ENCODE data around the gene SMARCE1. TPM values are rescaled to one million over a fixed set of nuclear protein-coding genes. Genes with fewer than 3 reads are reported as not detected.

SMARCE1 gene
- total RNA-seq, 1 donor from 2014 or later: 93.1 TPM

GRCh38 chr17:40582328-40582901, 65.2 kb downstream of the SMARCE1 start:
- Mint-ChIP-seq H3K27me3 (ENCODE audit: low read depth) (peaks cover 42% of the 10 kb centered on the region), H3K4me1 (ENCODE audit: low read depth) (no peaks in the 10 kb centered on the region), H3K4me3 (ENCODE audit: unreplicated experiment) (no peak overlapping the region), H3K36me3 (ENCODE audit: low read depth) (peaks cover 8% of the 10 kb centered on the region), H3K9me3 (ENCODE audit: low read depth) (peaks cover 26% of the 10 kb centered on the region), H3K27ac (ENCODE audit: unreplicated experiment) (no peak overlapping the region)
- TF ChIP-seq CTCF (IDR thresholded peaks at IDR 0.05): no peak
- no peak for DNase-seq (ENCODE audit: low spot score)

DNA sequence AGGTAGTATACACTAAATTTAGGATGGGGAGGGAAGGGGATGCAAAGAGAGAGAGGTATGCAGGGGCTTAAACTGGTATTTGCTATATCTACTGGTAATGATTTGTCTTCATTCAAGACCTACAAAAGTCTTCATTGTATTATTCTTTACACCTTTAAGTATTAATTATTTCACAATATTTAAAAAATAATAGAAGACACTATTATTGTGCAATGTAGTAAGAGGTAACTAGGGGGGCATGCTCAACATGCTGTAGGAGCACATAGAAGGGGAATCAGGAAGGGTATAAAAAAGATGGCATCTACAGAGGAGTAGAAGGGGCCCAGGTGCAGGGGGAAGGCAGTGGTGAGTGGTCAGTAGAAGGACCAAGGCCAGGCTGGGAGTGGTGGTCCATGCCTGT, 67.5 kb downstream of the SMARCE1 start:
- peaks cover 35% of the 10 kb centered on the region for H3K27me3 Mint-ChIP-seq (ENCODE audit: low read depth)
- TF ChIP-seq CTCF (IDR thresholded peaks at IDR 0.05): no peak
- no peak overlapping the region for H3K27ac Mint-ChIP-seq (ENCODE audit: unreplicated experiment)
- peaks cover 20% of the 10 kb centered on the region for H3K9me3 Mint-ChIP-seq (ENCODE audit: low read depth)
- no peak overlapping the region for H3K4me3 Mint-ChIP-seq (ENCODE audit: unreplicated experiment)
- peaks cover 9% of the 10 kb centered on the region for H3K36me3 Mint-ChIP-seq (ENCODE audit: low read depth)
- no peaks in the 10 kb centered on the region for H3K4me1 Mint-ChIP-seq (ENCODE audit: low read depth)
- no peak for DNase-seq (ENCODE audit: low spot score)

- Mint-ChIP-seq H3K9me3 (ENCODE audit: low read depth) (peaks cover 20% of the 10 kb centered on the region), H3K36me3 (ENCODE audit: low read depth) (peaks cover 6% of the 10 kb centered on the region), H3K4me1 (ENCODE audit: low read depth) (no peaks in the 10 kb centered on the region), H3K27ac (ENCODE audit: unreplicated experiment) (no peak overlapping the region), H3K4me3 (ENCODE audit: unreplicated experiment) (no peak overlapping the region), H3K27me3 (ENCODE audit: low read depth) (peaks cover 31% of the 10 kb centered on the region)
- DNase-seq (ENCODE audit: low spot score): no peak
- no peak for TF ChIP-seq CTCF (IDR thresholded peaks at IDR 0.05)
These were observed 68.1 kb downstream of the SMARCE1 start for GRCh38 chr17:40579471-40579870.

DNA sequence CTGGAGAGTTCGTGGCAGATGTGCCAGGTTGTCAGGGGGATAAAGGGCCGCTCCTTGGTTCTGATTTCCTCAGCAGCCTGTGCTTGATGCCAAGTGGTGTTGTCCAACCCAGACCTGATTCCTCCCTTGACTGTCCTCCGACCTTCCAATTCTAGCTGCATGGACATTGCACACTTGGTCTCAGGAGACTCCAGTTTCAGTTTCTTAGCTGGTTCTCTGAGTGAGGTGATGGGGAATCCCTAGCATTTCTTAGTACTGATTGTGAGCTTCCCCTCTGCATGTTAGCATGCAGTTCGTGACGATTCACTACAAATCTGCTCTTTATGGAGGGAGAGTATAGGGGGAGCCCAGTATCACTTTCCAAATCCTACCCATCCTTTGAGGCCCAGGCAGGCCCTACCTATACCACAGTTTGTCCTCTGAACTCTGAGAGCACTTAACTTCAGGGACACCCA, 70.0 kb downstream of the SMARCE1 start:
- Mint-ChIP-seq H3K27ac (ENCODE audit: unreplicated experiment) (no peak overlapping the region), H3K9me3 (ENCODE audit: low read depth) (peaks cover 25% of the 10 kb centered on the region), H3K36me3 (ENCODE audit: low read depth) (peaks cover 5% of the 10 kb centered on the region), H3K4me1 (ENCODE audit: low read depth) (no peaks in the 10 kb centered on the region), H3K27me3 (ENCODE audit: low read depth) (peaks cover 19% of the 10 kb centered on the region), H3K4me3 (ENCODE audit: unreplicated experiment) (no peak overlapping the region)
- no peak for DNase-seq (ENCODE audit: low spot score)
- TF ChIP-seq CTCF (IDR thresholded peaks at IDR 0.05): no peak

- DNase-seq (ENCODE audit: low spot score): no peak
- Mint-ChIP-seq H3K27ac (ENCODE audit: unreplicated experiment) (no peak overlapping the region), H3K9me3 (ENCODE audit: low read depth) (peaks cover 38% of the 10 kb centered on the region), H3K4me3 (ENCODE audit: unreplicated experiment) (no peak overlapping the region), H3K36me3 (ENCODE audit: low read depth) (peaks cover 12% of the 10 kb centered on the region), H3K27me3 (ENCODE audit: low read depth) (peaks cover 23% of the 10 kb centered on the region), H3K4me1 (ENCODE audit: low read depth) (no peaks in the 10 kb centered on the region)
- no peak for TF ChIP-seq CTCF (IDR thresholded peaks at IDR 0.05)
These were observed 71.4 kb downstream of the SMARCE1 start for GRCh38 chr17:40576113-40576740.

Other genes with a start within 250 kb of the SMARCE1 start
- 24.6 to 28.2 TPM (median 27.8 TPM) in 3 replicates for gene TOP2A, start 229.9 kb downstream of the SMARCE1 start, total RNA-seq
- gene IGFBP4, start 204.4 kb downstream of the SMARCE1 start, total RNA-seq: 351 to 496 TPM (median 486 TPM) in 3 replicates
- 0.39 TPM in 1 of 3 replicates, not detected in the others for gene TNS4, start 146.2 kb downstream of the SMARCE1 start, total RNA-seq
- gene CCR7, start 82.3 kb downstream of the SMARCE1 start, total RNA-seq: not detected in 3 replicates
- not detected in 3 replicates for gene KRT222, start 17.4 kb upstream of the SMARCE1 start, total RNA-seq
- not detected in 3 replicates for gene KRT24, start 55.9 kb upstream of the SMARCE1 start, total RNA-seq
- not detected in 3 replicates for gene KRT25, start 107.5 kb upstream of the SMARCE1 start, total RNA-seq
- not detected in 3 replicates for gene KRT26, start 124.4 kb upstream of the SMARCE1 start, total RNA-seq
- not detected in 3 replicates for gene KRT27, start 134.7 kb upstream of the SMARCE1 start, total RNA-seq
- gene KRT28, start 152.1 kb upstream of the SMARCE1 start, total RNA-seq: not detected in 3 replicates
- 52.9 to 80.2 TPM (median 55.0 TPM) in 3 replicates for gene KRT10, start 174.8 kb upstream of the SMARCE1 start, total RNA-seq
- gene KRT12, start 219.4 kb upstream of the SMARCE1 start, total RNA-seq: not detected in 3 replicates
- gene KRT20, start 237.4 kb upstream of the SMARCE1 start, total RNA-seq: not detected in 3 replicates